Mucosa of descending colon (tissue), 3 donors: ENCODE measurements around the gene CCDC92B. TPM values are rescaled to one million over a fixed set of nuclear protein-coding genes. Genes with fewer than 3 reads are reported as not detected.
A peak's percentile ranks its signal among the peaks of the same experiment; 100 is the strongest.

Experiments used
- ATAC-seq: fragments of 200-7000 bp; cut with Tn5 transposase; one replicate; pipeline ENCODE4 v1.9.1; 2020; ENCODE audit warnings: mild to moderate bottlenecking, moderate library complexity
- DNase-seq, 3 donors: peaks; one replicate each; pipeline ENCODE4 v3.0.0-alpha.2; 2020
- H3K36me3 ChIP-seq: fragments of 200-600 bp; one replicate; pipeline ENCODE4 v1.8.0; 2021; ENCODE audit warnings: low read depth, mild to moderate bottlenecking
- H3K4me1 ChIP-seq: fragments of 200-600 bp; one replicate; pipeline ENCODE4 v1.8.0; 2021; ENCODE audit warnings: low read depth, mild to moderate bottlenecking
- H3K4me3 ChIP-seq: fragments of 200-600 bp; one replicate; pipeline ENCODE4 v1.8.0; 2021; ENCODE audit warnings: mild to moderate bottlenecking
- H3K9me3 ChIP-seq: fragments of 200-600 bp; one replicate; pipeline ENCODE4 v1.8.0; 2021; ENCODE audit warnings: mild to moderate bottlenecking
- intact Hi-C, 2 donors: fragments of 100-400 bp; cut with DNase I in 1 of 2; cut with micrococcal nuclease in 1 of 2; formaldehyde crosslinking; loops; one replicate each; pipeline versions ENCODE4 v1.11.0 to v1.11.1; 2022; cut with DNase I, micrococcal nuclease
- total RNA-seq, 3 donors: library from RNA; stranded (reverse); fragmentation: NEBNext Ultra II Directional in 2 of 3; extraction: Animal tissue kit (Norgen Biotek cat#: 25700) in 2 of 3; gene quantifications; one replicate each; pipeline versions ENCODE4 v1.2.1 to v1.2.4, GENCODE V29; 2021 to 2023
- TF ChIP-seq, protein P1 (sequence below): fragments of 200-600 bp; IDR thresholded peaks from one replicate; pipeline ENCODE4 v1.8.0; 2022; ENCODE audit warnings: antibody characterized with exemption, mild to moderate bottlenecking
- donor health status: DM: no; HTN: no; CAD: no; lungs with moderate emphysema.
- donor health status: DM: no; HTN: no; CAD: no.
- donor health status: DM: no; HTN: yes; CAD: no.

CCDC92B gene
- total RNA-seq, 3 donors from 2014 or later, result 1.3 to 2.2 (median 2.2) TPM

DNA sequence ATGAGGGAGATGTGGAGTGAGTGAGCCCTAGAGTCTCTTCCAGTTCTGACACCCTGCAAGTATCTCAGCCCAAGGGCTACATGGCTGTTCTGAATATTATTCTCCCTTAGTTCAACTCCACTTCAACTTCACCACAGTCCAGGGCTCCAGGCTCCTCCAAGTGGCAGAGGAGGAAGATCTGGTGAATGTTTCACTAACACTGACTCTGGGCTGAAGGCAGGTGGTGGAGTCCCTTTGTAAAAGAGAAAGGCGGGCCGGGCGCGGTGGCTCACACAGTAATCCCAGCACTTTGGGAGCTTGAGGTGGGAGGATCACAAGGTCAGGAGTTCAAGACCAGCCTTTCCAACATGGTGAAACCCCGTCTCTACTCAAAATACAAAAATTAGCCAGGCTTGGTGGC lies 13.6 kb downstream of the CCDC92B start:
- TF ChIP-seq, protein P1, sequence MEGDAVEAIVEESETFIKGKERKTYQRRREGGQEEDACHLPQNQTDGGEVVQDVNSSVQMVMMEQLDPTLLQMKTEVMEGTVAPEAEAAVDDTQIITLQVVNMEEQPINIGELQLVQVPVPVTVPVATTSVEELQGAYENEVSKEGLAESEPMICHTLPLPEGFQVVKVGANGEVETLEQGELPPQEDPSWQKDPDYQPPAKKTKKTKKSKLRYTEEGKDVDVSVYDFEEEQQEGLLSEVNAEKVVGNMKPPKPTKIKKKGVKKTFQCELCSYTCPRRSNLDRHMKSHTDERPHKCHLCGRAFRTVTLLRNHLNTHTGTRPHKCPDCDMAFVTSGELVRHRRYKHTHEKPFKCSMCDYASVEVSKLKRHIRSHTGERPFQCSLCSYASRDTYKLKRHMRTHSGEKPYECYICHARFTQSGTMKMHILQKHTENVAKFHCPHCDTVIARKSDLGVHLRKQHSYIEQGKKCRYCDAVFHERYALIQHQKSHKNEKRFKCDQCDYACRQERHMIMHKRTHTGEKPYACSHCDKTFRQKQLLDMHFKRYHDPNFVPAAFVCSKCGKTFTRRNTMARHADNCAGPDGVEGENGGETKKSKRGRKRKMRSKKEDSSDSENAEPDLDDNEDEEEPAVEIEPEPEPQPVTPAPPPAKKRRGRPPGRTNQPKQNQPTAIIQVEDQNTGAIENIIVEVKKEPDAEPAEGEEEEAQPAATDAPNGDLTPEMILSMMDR, result no peak

GRCh38 chr17:2734939-2735338 lies 14.5 kb downstream of the CCDC92B start:
- no peak for DNase-seq
- Histone ChIP-seq H3K36me3 (no peaks in the 10 kb centered on the region), H3K9me3 (no peaks in the 10 kb centered on the region), H3K4me3 (no peak overlapping the region), H3K4me1 (no peaks in the 10 kb centered on the region)
- no peak for ATAC-seq
- intact Hi-C loops, result no loop called here
- TF ChIP-seq, protein P1, result no peak

More for the DNA sequence above, 13.6 kb downstream of the CCDC92B start:
- no peak overlapping the region for H3K4me3 ChIP-seq
- intact Hi-C loops, result no loop called here
- H3K4me1 ChIP-seq, result no peaks in the 10 kb centered on the region
- no peaks in the 10 kb centered on the region for H3K36me3 ChIP-seq
- H3K9me3 ChIP-seq, result no peaks in the 10 kb centered on the region
- ATAC-seq (peak; percentile 74), DNase-seq (peak in 2 of 3 donors; percentile 50 to 64)

- Histone ChIP-seq H3K4me3 (no peak overlapping the region), H3K36me3 (no peaks in the 10 kb centered on the region), H3K9me3 (no peaks in the 10 kb centered on the region), H3K4me1 (no peaks in the 10 kb centered on the region)
- TF ChIP-seq, protein P1, result no peak
- intact Hi-C loops, result no loop called here
- ATAC-seq (no peak), DNase-seq (no peak)
Observed at GRCh38 chr17:2731807-2732206, 17.6 kb downstream of the CCDC92B start.

DNA sequence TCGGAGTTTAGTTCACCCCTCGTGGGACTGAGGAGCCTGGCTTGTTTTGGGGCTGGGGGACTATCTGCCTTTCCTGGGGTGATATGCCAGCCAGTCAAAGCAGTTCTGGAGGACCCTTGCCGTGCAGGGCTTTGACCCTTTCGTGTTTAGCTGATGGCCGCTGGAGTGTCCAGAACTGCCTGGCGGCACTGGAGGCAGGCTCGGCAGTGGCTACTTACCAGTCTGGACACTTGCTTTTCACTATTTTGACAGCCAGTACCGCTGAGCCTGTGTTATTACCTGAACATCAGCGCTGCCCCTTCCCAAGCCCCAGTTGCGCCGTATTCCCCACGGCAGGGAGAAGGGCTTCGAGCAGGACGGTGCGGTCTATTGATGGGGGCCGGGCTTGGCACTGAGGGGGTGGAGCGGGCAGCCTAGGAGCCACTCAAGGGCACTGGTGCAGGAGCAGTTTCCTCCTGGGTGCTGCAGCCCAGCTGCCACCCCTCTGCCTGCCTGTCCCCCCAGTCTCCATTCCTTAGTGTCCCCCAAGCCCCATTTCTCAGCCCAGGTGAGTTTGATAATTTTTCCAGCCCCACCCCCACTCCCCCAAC lies 18.6 kb downstream of the CCDC92B start:
- H3K4me1 ChIP-seq, result no peaks in the 10 kb centered on the region
- no peak for DNase-seq
- no peak for ATAC-seq

DNA sequence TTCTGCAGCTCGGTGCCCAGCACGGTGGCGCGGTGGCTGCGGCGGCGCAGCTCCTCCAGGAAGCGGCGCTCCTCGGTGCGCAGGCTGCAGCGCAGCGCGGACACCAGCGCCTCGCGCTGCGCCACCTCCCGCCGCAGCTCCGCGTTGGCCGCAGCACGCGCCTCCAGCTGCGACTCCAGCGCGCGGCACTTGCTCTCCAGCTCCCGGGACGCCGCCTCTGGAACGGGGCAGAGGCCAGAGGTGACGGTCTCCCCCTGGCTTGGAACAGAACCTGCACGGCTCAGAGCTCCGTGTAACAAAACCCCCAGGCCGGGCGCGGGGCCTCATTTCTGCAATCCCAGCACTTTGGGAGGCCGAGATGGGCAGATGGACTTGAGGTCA lies 24.7 kb downstream of the CCDC92B start:
- intact Hi-C loops, result no loop called here
- ATAC-seq (peak; percentile 85), DNase-seq (peak; percentile 62 to 77 (median 73))
- Histone ChIP-seq H3K4me1 (peaks cover 9% of the 10 kb centered on the region), H3K36me3 (no peaks in the 10 kb centered on the region), H3K9me3 (no peaks in the 10 kb centered on the region), H3K4me3 (no peak overlapping the region)
- TF ChIP-seq, protein P1, result no peak

More for the DNA sequence above, 18.6 kb downstream of the CCDC92B start:
- TF ChIP-seq, protein P1, result no peak
- intact Hi-C loops, result no loop called here
- Histone ChIP-seq H3K9me3 (no peaks in the 10 kb centered on the region), H3K4me3 (no peak overlapping the region), H3K36me3 (no peaks in the 10 kb centered on the region)
